Kidney (tissue), 14 donors: ENCODE data around the gene RPS6KA4. TPM values are rescaled to one million over a fixed set of nuclear protein-coding genes. Genes with fewer than 3 reads are reported as not detected.
A peak's percentile ranks its signal among the peaks of the same experiment; 100 is the strongest.

Experiments used
- DNase-seq, 5 donors: peaks; one replicate each; pipeline ENCODE4 v3.0.0-alpha.2; 2013 to 2020
- FAIRE-seq: peaks from 2 replicates; lab custom pipeline; 2012; peaks lifted over from hg19 to GRCh38; lab: Jason Lieb, UNC
- H3K27ac ChIP-seq, 2 donors: one replicate each; pipeline ENCODE4 v1.7.0; 2013; ENCODE audit warnings: low read depth in 2 of 2, low read length in 2 of 2, inconsistent platforms in 1 of 2
- H3K27me3 ChIP-seq: one replicate; pipeline ENCODE4 v1.7.1; 2013; ENCODE audit warnings: low read length, inconsistent platforms; ENCODE audit not compliant: control insufficient read depth, insufficient read depth
- H3K36me3 ChIP-seq, 3 donors: one replicate each; pipeline versions ENCODE4 v1.7.0 to v1.7.1; 2013; ENCODE audit warnings: low read length in 3 of 3, control low read depth in 1 of 3, inconsistent platforms in 1 of 3; ENCODE audit not compliant: insufficient read depth in 3 of 3, control insufficient read depth in 2 of 3
- H3K4me1 ChIP-seq, 3 donors: one replicate each; pipeline versions ENCODE4 v1.7.0 to v1.7.1; 2013; ENCODE audit warnings: low read length in 3 of 3, inconsistent platforms in 1 of 3, low read depth in 1 of 3; ENCODE audit not compliant: control insufficient read depth in 2 of 3, insufficient read depth in 2 of 3
- H3K4me3 ChIP-seq, 3 donors: one replicate each; pipeline versions ENCODE4 v1.7.0 to v1.8.1; 2013; ENCODE audit warnings: low read length in 3 of 3, control low read depth in 1 of 3, inconsistent platforms in 1 of 3
- H3K9ac ChIP-seq, 3 donors: one replicate each; pipeline versions ENCODE4 v1.7.0 to v1.7.1; 2013; ENCODE audit warnings: low read length in 3 of 3, control low read depth in 1 of 3, inconsistent platforms in 1 of 3
- H3K9me3 ChIP-seq, 3 donors: one replicate each; pipeline versions ENCODE4 v1.7.0 to v1.7.1; 2013; ENCODE audit warnings: low read length in 3 of 3, control low read depth in 1 of 3, inconsistent platforms in 1 of 3; ENCODE audit not compliant: control insufficient read depth in 2 of 3, insufficient read depth in 1 of 3
- CTCF ChIP-seq: IDR thresholded peaks from 3 replicates; pipeline ENCODE4 v1.5.1; 2012; ENCODE audit warnings: mild to moderate bottlenecking, moderate library complexity, borderline replicate concordance; ENCODE audit not compliant: insufficient read depth; ENCODE audit errors: extremely low read depth
- intact Hi-C: fragments of 100-400 bp; cut with DNase I; formaldehyde crosslinking; loops from one replicate; pipeline ENCODE4 v1.11.1; 2022
- polyA plus RNA-seq: library from polyadenylated mRNA; stranded (reverse); fragments of 350-450 nt; fragmentation: Illumina TruSeq; extraction: RNeasy Lipid Tissue Mini Kit (QIAGEN cat#74804); gene quantifications from one replicate; pipeline ENCODE4 v1.2.3, GENCODE V29; 2014; ENCODE audit warnings: low read depth, low replicate concordance; ENCODE audit not compliant: insufficient read depth
- total RNA-seq: library from RNA; stranded (reverse); fragmentation: NEBNext Ultra II Directional; extraction: Animal tissue kit (Norgen Biotek cat#: 25700); gene quantifications from one replicate; pipeline ENCODE4 v1.2.1, GENCODE V29; 2021
- donor health status: control.
- donor health status: control.
- donor health status: control.
- donor health status: control.
- donor health status: control.
- donor health status: DM: yes; HTN: yes; CAD: no.
- donor health status: Normal renal cell carcinoma (clear cell type).

RPS6KA4 gene
- total and polyA plus RNA-seq, 2 donors from 2014 or later = 13.6 to 40.2 TPM

GRCh38 chr11:64409278-64409677 is 50.3 kb downstream of the RPS6KA4 start:
- H3K27ac ChIP-seq = no peak overlapping the region
- H3K36me3 ChIP-seq = no peaks in the 10 kb centered on the region
- no peaks in the 10 kb centered on the region for H3K4me1 ChIP-seq
- no peaks in the 10 kb centered on the region for H3K9me3 ChIP-seq
- no peak overlapping the region for H3K9ac ChIP-seq
- intact Hi-C loops = no loop called here
- peak in 3 of 5 donors; percentile 39 to 51 (median 40) for DNase-seq
- no peaks in the 10 kb centered on the region for H3K27me3 ChIP-seq
- no peak overlapping the region for H3K4me3 ChIP-seq
- FAIRE-seq = no peak
- no peak for TF ChIP-seq CTCF

GRCh38 chr11:64409707-64410403 is 50.9 kb downstream of the RPS6KA4 start:
- Histone ChIP-seq H3K36me3 (no peaks in the 10 kb centered on the region), H3K27me3 (no peaks in the 10 kb centered on the region), H3K4me3 (no peak overlapping the region), H3K27ac (no peak overlapping the region), H3K9ac (no peak overlapping the region), H3K4me1 (no peaks in the 10 kb centered on the region), H3K9me3 (no peaks in the 10 kb centered on the region)
- intact Hi-C loops = no loop called here
- FAIRE-seq (no peak), DNase-seq (peak in 4 of 5 donors; percentile 72 to 92 (median 84))
- no peak for TF ChIP-seq CTCF

GRCh38 chr11:64410404-64410734 is 51.4 kb downstream of the RPS6KA4 start:
- no peak for FAIRE-seq
- DNase-seq = no peak
- no peaks in the 10 kb centered on the region for H3K9me3 ChIP-seq
- no peaks in the 10 kb centered on the region for H3K36me3 ChIP-seq
- intact Hi-C loops = no loop called here
- no peaks in the 10 kb centered on the region for H3K4me1 ChIP-seq
- no peak for TF ChIP-seq CTCF
- no peak overlapping the region for H3K9ac ChIP-seq
- no peak overlapping the region for H3K4me3 ChIP-seq
- H3K27ac ChIP-seq = no peak overlapping the region
- H3K27me3 ChIP-seq = no peaks in the 10 kb centered on the region

GRCh38 chr11:64413417-64413816 is 54.5 kb downstream of the RPS6KA4 start:
- Histone ChIP-seq H3K27ac (no peak overlapping the region), H3K4me1 (no peaks in the 10 kb centered on the region), H3K9me3 (no peaks in the 10 kb centered on the region), H3K36me3 (no peaks in the 10 kb centered on the region), H3K27me3 (no peaks in the 10 kb centered on the region), H3K9ac (no peak overlapping the region), H3K4me3 (no peak overlapping the region)
- DNase-seq = peak in 1 of 5 donors; percentile 8
- TF ChIP-seq CTCF = no peak
- no peak for FAIRE-seq
- intact Hi-C loops = no loop called here
